ENCODE measurements around the gene SLIT3. TPM values are rescaled to one million over a fixed set of nuclear protein-coding genes. Genes with fewer than 3 reads are reported as not detected.
A peak's percentile ranks its signal among the peaks of the same experiment; 100 is the strongest.

The SLIT3 gene
- total RNA-seq, 4 donors from 2014 or later, result 6.8 to 23.1 (median 13.3) TPM

GRCh38 chr5:168852329-168852728 is 448.6 kb downstream of the SLIT3 start:
- Histone ChIP-seq H3K27me3 (no peaks in the 10 kb centered on the region), H3K4me3 (no peak overlapping the region), H3K9me3 (no peaks in the 10 kb centered on the region)

GRCh38 chr5:168851902-168852321 is 449.0 kb downstream of the SLIT3 start:
- Histone ChIP-seq H3K4me1 (no peaks in the 10 kb centered on the region), H3K27me3 (no peaks in the 10 kb centered on the region), H3K27ac (no peak overlapping the region), H3K9me3 (no peaks in the 10 kb centered on the region), H3K4me3 (no peak overlapping the region), H3K36me3 (no peaks in the 10 kb centered on the region)
- DNase-seq, result peak in 1 of 3 donors; percentile 48
- TF ChIP-seq POLR2A (IDR thresholded peaks at IDR 0.05) (no peak), CTCF (IDR thresholded peaks at IDR 0.05) (no peak)

More at GRCh38 chr5:168852329-168852728, 448.6 kb downstream of the SLIT3 start:
- Histone ChIP-seq H3K27ac (no peak overlapping the region), H3K36me3 (no peaks in the 10 kb centered on the region), H3K4me1 (no peaks in the 10 kb centered on the region)
- no peak for DNase-seq
- no peak for TF ChIP-seq POLR2A (IDR thresholded peaks at IDR 0.05)
- no peak for TF ChIP-seq CTCF (IDR thresholded peaks at IDR 0.05)

- H3K9me3 ChIP-seq, result no peaks in the 10 kb centered on the region
- no peaks in the 10 kb centered on the region for H3K36me3 ChIP-seq
- no peak overlapping the region for H3K4me3 ChIP-seq
- H3K27me3 ChIP-seq, result no peaks in the 10 kb centered on the region
- H3K4me1 ChIP-seq, result no peaks in the 10 kb centered on the region
- TF ChIP-seq POLR2A (IDR thresholded peaks at IDR 0.05) (no peak), CTCF (IDR thresholded peaks at IDR 0.05) (no peak)
- DNase-seq, result no peak
- H3K27ac ChIP-seq, result no peak overlapping the region
Observed at GRCh38 chr5:168850683-168851082, 450.3 kb downstream of the SLIT3 start.

GRCh38 chr5:168848569-168848968 is 452.4 kb downstream of the SLIT3 start:
- H3K4me3 ChIP-seq, result no peak overlapping the region
- DNase-seq, result no peak
- TF ChIP-seq CTCF (IDR thresholded peaks at IDR 0.05) (no peak), POLR2A (IDR thresholded peaks at IDR 0.05) (no peak)
- H3K9me3 ChIP-seq, result no peaks in the 10 kb centered on the region
- H3K4me1 ChIP-seq, result no peaks in the 10 kb centered on the region
- H3K27ac ChIP-seq, result no peak overlapping the region
- H3K36me3 ChIP-seq, result no peaks in the 10 kb centered on the region
- no peaks in the 10 kb centered on the region for H3K27me3 ChIP-seq

DNA sequence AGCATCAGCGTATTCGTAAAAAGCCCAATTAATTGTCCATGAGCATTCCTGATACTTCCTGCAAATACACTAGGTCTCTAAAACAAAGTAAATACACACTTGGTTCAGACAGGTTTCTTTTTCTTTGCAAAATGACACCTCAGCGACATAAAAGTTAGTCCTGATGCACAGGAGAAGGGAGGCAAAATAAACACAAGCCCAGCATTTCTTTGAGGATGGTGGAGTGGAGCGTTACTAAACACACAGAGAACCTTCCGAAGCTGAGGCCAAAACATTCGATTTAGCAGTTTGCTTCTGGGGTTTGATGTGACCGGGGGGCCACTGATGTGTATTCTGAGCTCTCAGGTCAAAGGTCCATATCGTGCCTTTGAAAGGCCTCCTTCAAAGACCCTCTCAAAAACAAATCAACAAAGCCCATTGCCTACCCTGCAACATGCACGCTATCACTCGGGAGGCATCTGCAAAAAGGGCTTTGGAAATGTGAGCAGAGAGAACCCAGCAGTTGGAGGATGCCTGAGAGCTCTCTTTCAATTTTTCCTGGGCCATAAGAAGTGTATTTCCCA is 453.3 kb downstream of the SLIT3 start:
- Histone ChIP-seq H3K4me1 (no peaks in the 10 kb centered on the region), H3K9me3 (no peaks in the 10 kb centered on the region), H3K36me3 (no peaks in the 10 kb centered on the region), H3K27ac (no peak overlapping the region), H3K4me3 (no peak overlapping the region), H3K27me3 (no peaks in the 10 kb centered on the region)
- TF ChIP-seq POLR2A (IDR thresholded peaks at IDR 0.05) (no peak), CTCF (IDR thresholded peaks at IDR 0.05) (no peak)
- DNase-seq, result no peak

DNA sequence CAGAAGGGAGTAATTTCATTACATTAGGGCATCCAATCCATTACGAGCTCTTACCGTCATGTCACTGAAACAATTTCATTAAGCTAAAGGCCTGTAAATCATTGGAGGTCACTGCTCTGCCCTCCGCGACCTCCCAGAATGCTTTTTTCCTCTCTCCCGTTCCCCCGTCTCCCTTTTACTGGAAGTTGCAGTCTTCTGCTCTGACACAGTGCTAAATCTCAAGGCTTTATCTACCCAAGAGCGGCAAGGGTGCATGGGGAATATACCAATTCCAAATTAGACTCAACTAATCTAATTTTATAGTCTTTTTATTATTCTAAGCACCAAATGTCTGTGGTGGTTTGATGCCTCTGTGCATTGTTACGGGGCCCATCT is 456.0 kb downstream of the SLIT3 start:
- TF ChIP-seq POLR2A (IDR thresholded peaks at IDR 0.05) (no peak), CTCF (IDR thresholded peaks at IDR 0.05) (no peak)
- DNase-seq, result no peak
- no peaks in the 10 kb centered on the region for H3K4me1 ChIP-seq

More for the DNA sequence above, 456.0 kb downstream of the SLIT3 start:
- no peak overlapping the region for H3K4me3 ChIP-seq
- no peaks in the 10 kb centered on the region for H3K27me3 ChIP-seq
- H3K36me3 ChIP-seq, result no peaks in the 10 kb centered on the region
- H3K9me3 ChIP-seq, result no peaks in the 10 kb centered on the region
- no peak overlapping the region for H3K27ac ChIP-seq

All from Peyer's patch (tissue), 4 donors.